ENCODE results near the gene MTARC1. TPM values are rescaled to one million over a fixed set of nuclear protein-coding genes. Genes with fewer than 3 reads are reported as not detected.

MTARC1 gene
- total RNA-seq, 1 donor from 2014 or later = 18.0 TPM

DNA sequence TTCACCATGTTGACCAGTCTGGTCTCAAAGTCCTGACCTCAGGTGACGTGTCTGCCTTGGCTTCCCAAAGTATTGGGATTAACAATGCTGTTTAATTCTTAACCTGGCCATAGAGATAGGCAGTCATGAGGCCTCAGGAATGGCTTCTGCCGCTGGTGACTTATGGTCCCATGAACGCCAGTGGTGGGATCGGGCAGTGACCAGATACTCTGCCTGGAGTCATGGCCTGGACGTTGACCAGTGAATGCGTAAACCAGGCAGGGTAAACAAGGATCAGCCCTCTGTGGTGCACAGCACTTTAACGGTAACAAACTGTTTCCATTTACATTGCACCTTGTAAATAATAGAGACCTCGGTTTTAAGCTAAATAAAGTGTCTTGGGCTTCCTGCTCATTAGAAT is 23.0 kb downstream of the MTARC1 start:
- no peak for DNase-seq (ENCODE audit: extremely low spot score, unreplicated experiment)
- peaks cover 16% of the 10 kb centered on the region for H3K4me1 Mint-ChIP-seq (ENCODE audit: unreplicated experiment)
- H3K27ac Mint-ChIP-seq = no peak overlapping the region
- peaks cover 11% of the 10 kb centered on the region for H3K27me3 Mint-ChIP-seq
- TF ChIP-seq, protein P1, sequence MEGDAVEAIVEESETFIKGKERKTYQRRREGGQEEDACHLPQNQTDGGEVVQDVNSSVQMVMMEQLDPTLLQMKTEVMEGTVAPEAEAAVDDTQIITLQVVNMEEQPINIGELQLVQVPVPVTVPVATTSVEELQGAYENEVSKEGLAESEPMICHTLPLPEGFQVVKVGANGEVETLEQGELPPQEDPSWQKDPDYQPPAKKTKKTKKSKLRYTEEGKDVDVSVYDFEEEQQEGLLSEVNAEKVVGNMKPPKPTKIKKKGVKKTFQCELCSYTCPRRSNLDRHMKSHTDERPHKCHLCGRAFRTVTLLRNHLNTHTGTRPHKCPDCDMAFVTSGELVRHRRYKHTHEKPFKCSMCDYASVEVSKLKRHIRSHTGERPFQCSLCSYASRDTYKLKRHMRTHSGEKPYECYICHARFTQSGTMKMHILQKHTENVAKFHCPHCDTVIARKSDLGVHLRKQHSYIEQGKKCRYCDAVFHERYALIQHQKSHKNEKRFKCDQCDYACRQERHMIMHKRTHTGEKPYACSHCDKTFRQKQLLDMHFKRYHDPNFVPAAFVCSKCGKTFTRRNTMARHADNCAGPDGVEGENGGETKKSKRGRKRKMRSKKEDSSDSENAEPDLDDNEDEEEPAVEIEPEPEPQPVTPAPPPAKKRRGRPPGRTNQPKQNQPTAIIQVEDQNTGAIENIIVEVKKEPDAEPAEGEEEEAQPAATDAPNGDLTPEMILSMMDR (conservative IDR thresholded peaks at IDR 0.05) = no peak
- H3K9me3 Mint-ChIP-seq = peaks cover 6% of the 10 kb centered on the region
- no peak overlapping the region for H3K4me3 Mint-ChIP-seq
- H3K36me3 Mint-ChIP-seq = peaks cover 9% of the 10 kb centered on the region

DNA sequence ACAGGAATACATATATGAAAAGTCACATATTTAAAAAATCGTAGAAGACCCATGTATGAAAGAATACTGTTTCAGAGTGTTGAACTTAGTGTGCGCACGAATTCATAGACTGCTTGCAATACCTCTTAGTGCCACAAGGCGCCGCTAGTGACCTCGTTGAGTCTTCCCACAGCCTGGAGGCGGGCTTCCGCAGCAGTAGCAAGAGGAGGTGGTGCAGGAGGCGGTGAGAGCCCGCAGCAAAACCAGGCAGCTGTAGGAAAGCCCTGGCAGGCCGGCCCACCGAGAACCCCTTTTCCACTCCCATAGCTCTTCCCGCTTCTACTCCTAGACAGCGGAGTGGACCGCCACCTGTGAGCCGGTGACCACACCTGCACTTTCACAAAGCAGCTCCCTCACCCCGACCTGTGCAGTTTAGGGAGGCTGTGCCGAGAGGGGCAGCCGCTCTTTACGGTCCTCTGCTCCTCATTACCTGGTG is 23.5 kb downstream of the MTARC1 start:
- H3K36me3 Mint-ChIP-seq = peaks cover 9% of the 10 kb centered on the region
- H3K27ac Mint-ChIP-seq = no peak overlapping the region
- TF ChIP-seq, protein P1 (conservative IDR thresholded peaks at IDR 0.05) = peak; percentile 87
- H3K4me3 Mint-ChIP-seq = no peak overlapping the region
- peaks cover 16% of the 10 kb centered on the region for H3K4me1 Mint-ChIP-seq (ENCODE audit: unreplicated experiment)
- H3K27me3 Mint-ChIP-seq = peaks cover 11% of the 10 kb centered on the region
- DNase-seq (ENCODE audit: extremely low spot score, unreplicated experiment) = no peak
- H3K9me3 Mint-ChIP-seq = peaks cover 6% of the 10 kb centered on the region

DNA sequence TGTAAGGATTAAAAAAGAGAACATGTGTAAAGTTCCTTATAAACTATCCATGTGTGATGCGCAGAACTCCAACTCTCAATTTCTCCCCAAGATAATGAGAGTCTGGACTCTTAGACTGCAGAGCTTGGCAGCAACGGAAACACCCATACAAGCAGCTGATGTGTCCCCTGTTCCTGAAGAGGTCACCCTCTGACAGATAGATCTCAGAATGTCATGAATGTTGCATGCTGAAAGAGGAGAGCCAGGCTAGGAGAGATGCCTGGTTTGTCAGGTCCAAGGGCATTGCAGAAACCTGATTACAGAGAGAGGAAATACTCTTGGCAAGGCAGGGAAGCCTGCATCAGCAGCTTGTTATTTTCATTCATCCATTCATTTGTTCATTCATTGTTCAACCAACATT is 24.2 kb downstream of the MTARC1 start:
- Mint-ChIP-seq H3K4me1 (ENCODE audit: unreplicated experiment) (peaks cover 16% of the 10 kb centered on the region), H3K4me3 (no peak overlapping the region), H3K9me3 (peaks cover 6% of the 10 kb centered on the region), H3K27ac (no peak overlapping the region), H3K27me3 (peaks cover 11% of the 10 kb centered on the region), H3K36me3 (peaks cover 9% of the 10 kb centered on the region)
- DNase-seq (ENCODE audit: extremely low spot score, unreplicated experiment) = no peak
- TF ChIP-seq, protein P1 (conservative IDR thresholded peaks at IDR 0.05) = no peak

DNA sequence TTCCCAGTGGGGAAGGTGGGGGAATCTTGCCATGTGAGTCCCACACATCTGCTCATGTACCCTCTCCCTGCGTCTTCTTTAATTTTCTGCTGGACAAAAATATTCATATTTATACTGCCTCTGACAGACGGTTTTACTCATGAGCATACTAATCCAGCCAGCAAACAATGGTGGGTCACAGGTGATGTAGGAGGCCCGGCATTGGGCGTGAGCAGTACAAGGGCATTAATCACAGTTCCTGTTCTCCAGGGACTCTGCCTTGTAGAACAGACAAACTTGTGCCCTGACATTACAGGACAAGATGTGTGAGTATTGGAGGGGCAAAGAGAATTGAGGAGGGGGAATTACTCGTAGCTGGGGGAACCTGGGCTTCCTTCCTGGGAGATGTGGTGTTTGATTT is 25.0 kb downstream of the MTARC1 start:
- no peak overlapping the region for H3K4me3 Mint-ChIP-seq
- H3K36me3 Mint-ChIP-seq = peaks cover 9% of the 10 kb centered on the region
- peaks cover 11% of the 10 kb centered on the region for H3K27me3 Mint-ChIP-seq

DNA sequence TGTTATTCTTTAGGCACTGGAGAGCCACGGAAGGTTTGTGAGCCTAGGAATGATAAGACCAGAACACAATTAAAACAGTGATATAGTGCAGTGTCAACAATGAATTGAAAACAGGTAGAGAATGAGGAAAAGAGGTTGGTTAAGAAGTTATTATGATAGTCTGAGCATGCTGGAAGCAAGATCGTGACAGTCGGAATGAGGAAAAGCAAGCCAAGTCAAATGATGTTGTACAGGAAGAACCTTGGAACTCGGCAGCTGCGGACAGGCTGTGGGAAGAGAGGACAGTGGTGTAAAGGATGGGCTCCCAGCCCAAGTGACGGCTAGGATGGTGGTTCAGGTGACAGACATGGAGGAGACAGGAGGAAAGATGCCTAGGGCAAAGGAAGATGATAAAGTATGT is 25.6 kb downstream of the MTARC1 start:
- TF ChIP-seq, protein P1 (conservative IDR thresholded peaks at IDR 0.05) = no peak
- no peak for DNase-seq (ENCODE audit: extremely low spot score, unreplicated experiment)
- H3K36me3 Mint-ChIP-seq = peaks cover 9% of the 10 kb centered on the region
- peaks cover 6% of the 10 kb centered on the region for H3K9me3 Mint-ChIP-seq
- peak overlapping the region; percentile 0 for H3K27ac Mint-ChIP-seq
- H3K4me1 Mint-ChIP-seq (ENCODE audit: unreplicated experiment) = peaks cover 16% of the 10 kb centered on the region
- no peak overlapping the region for H3K4me3 Mint-ChIP-seq
- H3K27me3 Mint-ChIP-seq = peaks cover 11% of the 10 kb centered on the region

More for the DNA sequence above, 25.0 kb downstream of the MTARC1 start:
- TF ChIP-seq, protein P1 (conservative IDR thresholded peaks at IDR 0.05) = no peak
- Mint-ChIP-seq H3K27ac (peak overlapping the region; percentile 0), H3K4me1 (ENCODE audit: unreplicated experiment) (peaks cover 16% of the 10 kb centered on the region), H3K9me3 (peaks cover 6% of the 10 kb centered on the region)
- DNase-seq (ENCODE audit: extremely low spot score, unreplicated experiment) = no peak

DNA sequence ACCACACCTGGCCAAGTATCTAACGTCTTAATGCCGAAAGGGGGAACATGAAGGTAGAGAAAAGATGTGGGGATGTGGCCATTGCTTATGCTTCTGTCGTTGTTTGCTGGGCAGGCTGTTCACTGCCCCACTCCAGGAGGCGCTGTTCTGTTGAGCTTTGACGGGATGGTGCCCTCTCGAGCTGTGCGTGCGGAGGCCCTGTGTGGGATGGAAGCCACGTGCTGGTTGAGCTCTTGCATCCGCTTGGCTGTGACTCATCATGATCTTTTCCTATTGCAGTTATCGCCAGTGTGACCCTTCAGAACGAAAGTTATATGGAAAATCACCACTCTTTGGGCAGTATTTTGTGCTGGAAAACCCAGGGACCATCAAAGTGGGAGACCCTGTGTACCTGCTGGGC is 26.3 kb downstream of the MTARC1 start:
- Mint-ChIP-seq H3K27ac (no peak overlapping the region), H3K4me1 (ENCODE audit: unreplicated experiment) (peaks cover 15% of the 10 kb centered on the region), H3K9me3 (peaks cover 9% of the 10 kb centered on the region), H3K4me3 (no peak overlapping the region), H3K36me3 (peaks cover 12% of the 10 kb centered on the region), H3K27me3 (peaks cover 14% of the 10 kb centered on the region)
- TF ChIP-seq, protein P1 (conservative IDR thresholded peaks at IDR 0.05) = no peak
- DNase-seq (ENCODE audit: extremely low spot score, unreplicated experiment) = no peak
